ENCODE data around the gene PTPN7. TPM values are rescaled to one million over a fixed set of nuclear protein-coding genes. Genes with fewer than 3 reads are reported as not detected.

PTPN7 gene
- total RNA-seq = not detected in 2 replicates

GRCh38 chr1:202160377-202160940, at the start of gene PTPN7:
Gene PTPN7, minus strand, starts transcription at chr1:202160602. Its CDS starts 1,200 bp downstream, at chr1:202159402.

GRCh38 chr1:202193614-202194327, 33.4 kb upstream of the PTPN7 start, which contains the start of gene LGR6:
Gene LGR6, plus strand, starts transcription at chr1:202193799. Its CDS starts 191 bp downstream, at chr1:202193990.

GRCh38 chr1:202144402-202145067, 15.9 kb downstream of the PTPN7 start, which contains the start of gene ARL8A:
Gene ARL8A, minus strand, starts transcription at chr1:202144737. Its CDS starts 165 bp downstream, at chr1:202144572.

GRCh38 chr1:202122639-202123335, 37.6 kb downstream of the PTPN7 start, which contains the start of gene GPR37L1:
Gene GPR37L1, plus strand, starts transcription at chr1:202122917. Its CDS starts 47 bp downstream, at chr1:202122964.

Other genes starting within 250 kb of the PTPN7 start
- gene LMOD1, start 214.1 kb downstream of the PTPN7 start, total RNA-seq = 0.56 and 1.0 TPM in 2 replicates
- gene TIMM17A, start 205.1 kb downstream of the PTPN7 start, total RNA-seq = 37.0 and 62.6 TPM in 2 replicates
- gene RNPEP, start 178.0 kb downstream of the PTPN7 start, total RNA-seq = 71.9 and 73.8 TPM in 2 replicates
- 0.91 and 1.9 TPM in 2 replicates for gene ELF3, start 150.0 kb downstream of the PTPN7 start, total RNA-seq
- not detected in 2 replicates for gene GPR37L1, start 37.7 kb downstream of the PTPN7 start, total RNA-seq
- 18.8 and 21.9 TPM in 2 replicates for gene ARL8A, start 15.9 kb downstream of the PTPN7 start, total RNA-seq
- not detected in 2 replicates for gene LGR6, start 33.2 kb upstream of the PTPN7 start, total RNA-seq
- gene UBE2T, start 181.3 kb upstream of the PTPN7 start, total RNA-seq = 27.3 and 61.7 TPM in 2 replicates
- 2.8 and 7.2 TPM in 2 replicates for gene PPP1R12B, start 188.1 kb upstream of the PTPN7 start, total RNA-seq

Measured in epithelial cell of alveolus of lung (primary cell).